ENCODE data around the gene ETDC.

ETDC gene

GRCh38 chrX:135346975-135347374 lies 37.7 kb downstream of the ETDC start:
- DNase-seq (ENCODE audit: low read depth) = no peak

GRCh38 chrX:135347381-135348016 lies 38.2 kb downstream of the ETDC start:
- no peak for DNase-seq (ENCODE audit: low read depth)

- DNase-seq (ENCODE audit: low read depth) = no peak
Measured at GRCh38 chrX:135354288-135354687, 45.0 kb downstream of the ETDC start.
